ENCODE data around the gene UIMC1.
"Not testable (repeated sequence)": the region's sequence is repeated elsewhere in the genome, so short reads cannot be mapped to it uniquely, and the experiment has no call there.

Gene UIMC1

GRCh38 chr5:177005619-177006264 lies 837 bp downstream of the UIMC1 start:
- peak; percentile 31 for DNase-seq (ENCODE audit: low read depth)

DNA sequence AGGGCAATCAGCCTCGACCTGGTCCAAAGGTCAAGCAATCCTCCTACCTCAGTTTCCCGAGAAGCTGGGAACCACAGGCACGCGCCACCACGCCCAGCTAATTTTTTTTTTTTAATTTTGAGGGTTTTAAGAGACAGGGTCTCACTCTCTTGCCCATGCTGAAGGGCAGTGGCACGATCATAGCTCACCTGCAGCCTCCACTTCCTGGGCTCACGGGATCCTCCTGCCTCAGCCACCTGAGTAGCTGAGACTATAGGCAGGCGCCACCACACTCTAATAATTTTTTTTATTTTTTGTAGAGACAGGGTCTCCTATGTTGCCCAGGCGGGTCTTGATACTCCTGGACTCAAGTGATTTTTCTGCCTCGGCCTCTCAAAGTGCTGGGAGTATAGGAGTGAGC lies 1.6 kb downstream of the UIMC1 start:
- DNase-seq (ENCODE audit: low read depth) = no peak

DNA sequence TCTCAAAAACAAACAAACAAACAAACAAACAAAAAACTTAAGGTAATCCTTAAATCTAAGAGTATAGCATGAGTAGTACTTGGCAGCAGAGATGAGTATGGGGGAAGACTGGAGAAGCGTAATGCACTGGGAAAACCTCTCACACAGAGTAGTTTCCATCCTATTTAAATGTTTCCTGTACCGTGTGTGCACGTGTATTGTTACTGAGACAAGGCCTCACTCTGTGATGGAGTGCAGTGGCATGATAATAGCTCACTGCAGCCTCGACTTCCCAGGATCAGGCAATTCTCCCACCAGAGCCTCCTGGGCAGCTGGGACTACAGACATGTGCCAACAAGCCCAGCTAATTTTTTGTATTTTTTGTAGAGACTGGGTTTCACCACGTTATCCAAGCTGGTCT lies 2.9 kb downstream of the UIMC1 start:
- DNase-seq (ENCODE audit: low read depth) = no peak

GRCh38 chr5:176999526-176999925 lies 7.1 kb downstream of the UIMC1 start:
- DNase-seq (ENCODE audit: low read depth) = not testable (repeated sequence)

GRCh38 chr5:176998828-176999227 lies 7.8 kb downstream of the UIMC1 start:
- no peak for DNase-seq (ENCODE audit: low read depth)

- DNase-seq (ENCODE audit: low read depth) = no peak
Observed at GRCh38 chr5:176996780-176997179, 9.8 kb downstream of the UIMC1 start.

DNA sequence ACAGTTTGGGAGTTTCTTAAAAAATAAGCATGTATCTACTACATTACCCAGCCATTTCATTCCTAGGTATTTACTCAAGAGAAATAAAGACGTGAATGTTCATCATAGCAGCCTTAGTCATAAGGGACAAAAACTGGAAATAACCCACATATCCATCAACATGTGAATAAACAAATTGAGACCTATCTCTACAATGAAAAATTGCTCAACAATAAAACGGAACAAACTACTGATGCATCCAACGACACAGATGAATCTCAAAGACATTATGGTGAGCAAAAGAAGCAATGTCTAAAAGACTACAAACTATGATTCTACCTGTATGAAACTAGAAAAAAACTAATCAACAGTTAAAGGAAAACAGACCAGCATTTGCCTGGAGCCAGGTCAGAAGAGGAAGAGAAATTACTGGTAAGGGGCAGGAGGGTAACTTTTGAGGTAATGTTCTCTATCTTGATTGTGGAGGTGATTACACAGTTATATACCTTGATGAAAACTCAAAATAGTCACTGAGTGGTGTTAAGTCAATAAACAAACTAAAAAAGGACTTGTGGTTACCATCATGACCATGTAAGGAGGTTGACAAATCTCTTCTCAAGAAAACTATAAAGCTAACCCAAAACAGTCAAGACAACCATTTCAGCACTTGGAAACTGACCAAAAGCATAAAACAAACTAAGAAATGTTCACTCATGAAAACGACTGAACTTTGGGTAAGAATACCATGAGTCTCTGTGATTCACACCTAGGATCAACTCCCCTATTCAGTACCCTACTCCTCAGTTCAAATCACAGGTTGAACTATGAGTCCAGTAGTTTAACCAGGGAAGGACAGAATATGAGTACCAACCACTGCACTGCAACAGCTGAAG lies 10.4 kb downstream of the UIMC1 start:
- no peak for DNase-seq (ENCODE audit: low read depth)

- no peak for DNase-seq (ENCODE audit: low read depth)
Observed at GRCh38 chr5:176995122-176995490, 11.5 kb downstream of the UIMC1 start.

- DNase-seq (ENCODE audit: low read depth) = no peak
Observed at GRCh38 chr5:176994460-176995121, 12.0 kb downstream of the UIMC1 start.

GRCh38 chr5:176993081-176993480 lies 13.5 kb downstream of the UIMC1 start:
- not testable (repeated sequence) for DNase-seq (ENCODE audit: low read depth)

DNA sequence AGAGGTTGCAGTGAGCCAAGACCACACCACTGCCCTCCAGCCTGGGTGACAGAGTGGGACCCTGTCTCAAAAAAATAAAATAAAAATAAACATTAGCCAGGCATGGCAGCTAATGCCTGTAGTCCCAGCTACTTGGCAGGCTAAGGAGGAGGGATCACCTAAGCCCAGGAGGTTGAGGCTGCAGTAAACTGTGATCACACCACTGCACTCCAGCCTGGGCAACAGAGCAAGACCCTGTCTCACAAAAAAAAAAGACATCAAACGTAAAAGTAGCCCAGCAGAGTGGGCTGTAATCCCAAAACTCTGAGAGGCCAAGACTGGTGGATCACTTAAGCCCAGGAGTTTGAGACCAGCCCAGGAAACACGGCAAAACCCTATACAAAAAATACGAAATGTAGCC lies 19.0 kb downstream of the UIMC1 start:
- no peak for DNase-seq (ENCODE audit: low read depth)

- DNase-seq (ENCODE audit: low read depth) = no peak
Observed at GRCh38 chr5:176986280-176986679, 20.3 kb downstream of the UIMC1 start.

DNA sequence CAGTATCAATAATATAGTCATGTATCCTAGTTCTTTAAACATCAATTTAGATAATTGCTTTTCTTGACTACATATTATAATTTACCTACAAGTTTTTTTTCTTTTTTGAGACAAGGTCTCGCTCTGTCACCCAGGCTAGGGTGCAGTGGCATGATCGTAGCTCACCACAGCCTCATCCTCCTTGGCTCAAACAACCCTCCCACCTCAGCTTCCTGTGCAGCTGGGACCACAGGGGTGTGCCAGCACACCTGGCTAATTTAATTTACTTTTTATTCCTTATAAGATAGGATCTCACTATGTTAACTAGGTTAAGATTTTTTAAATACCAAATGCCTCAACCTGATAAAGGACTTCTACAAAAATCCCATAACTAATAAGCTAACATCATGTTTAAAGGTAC lies 21.1 kb downstream of the UIMC1 start:
- no peak for DNase-seq (ENCODE audit: low read depth)

DNA sequence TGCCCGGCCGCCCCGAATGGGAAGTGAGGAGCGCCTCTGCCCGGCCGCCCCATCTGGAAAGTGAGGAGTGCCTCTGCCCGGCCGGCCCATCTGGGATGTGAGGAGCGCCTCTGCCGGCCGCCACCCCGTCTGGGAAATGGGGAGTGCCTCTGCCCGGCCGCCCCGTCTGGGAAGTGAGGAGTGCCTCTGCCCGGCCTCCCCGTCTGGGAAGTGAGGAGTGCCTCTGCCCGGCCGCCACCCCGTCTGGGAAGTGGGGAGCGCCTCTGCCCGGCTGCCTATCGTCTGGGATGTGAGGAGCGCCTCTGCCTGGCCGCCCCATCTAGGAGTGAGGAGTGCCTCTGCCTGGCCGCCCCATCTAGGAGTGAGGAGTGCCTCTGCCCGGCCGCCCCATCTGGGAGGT lies 22.4 kb downstream of the UIMC1 start:
- DNase-seq (ENCODE audit: low read depth) = not testable (repeated sequence)

- DNase-seq (ENCODE audit: low read depth) = not testable (repeated sequence)
Observed at GRCh38 chr5:176983593-176983992, 23.0 kb downstream of the UIMC1 start.

GRCh38 chr5:176983112-176983511 lies 23.5 kb downstream of the UIMC1 start:
- not testable (repeated sequence) for DNase-seq (ENCODE audit: low read depth)

- no peak for DNase-seq (ENCODE audit: low read depth)
Observed at GRCh38 chr5:176980818-176981217, 25.8 kb downstream of the UIMC1 start.

DNA sequence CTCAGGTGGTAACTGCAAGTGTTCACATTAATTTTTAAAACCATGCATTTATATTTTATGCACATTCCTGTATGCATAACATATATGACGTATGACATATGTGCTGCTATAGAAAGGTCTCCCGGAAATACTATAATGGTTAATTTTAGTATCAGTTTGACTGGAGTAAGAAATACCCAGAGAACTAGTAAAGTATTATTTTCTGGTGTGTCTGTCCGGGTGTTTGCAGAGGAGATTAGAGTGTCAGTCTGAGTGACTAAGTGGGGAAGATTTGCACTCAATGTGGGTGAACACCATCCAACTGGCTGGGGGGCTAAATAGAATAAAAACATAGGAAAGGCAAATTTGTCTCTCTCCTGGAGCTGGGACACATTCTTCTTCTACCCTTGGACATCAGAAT lies 26.9 kb downstream of the UIMC1 start:
- DNase-seq (ENCODE audit: low read depth) = no peak

DNA sequence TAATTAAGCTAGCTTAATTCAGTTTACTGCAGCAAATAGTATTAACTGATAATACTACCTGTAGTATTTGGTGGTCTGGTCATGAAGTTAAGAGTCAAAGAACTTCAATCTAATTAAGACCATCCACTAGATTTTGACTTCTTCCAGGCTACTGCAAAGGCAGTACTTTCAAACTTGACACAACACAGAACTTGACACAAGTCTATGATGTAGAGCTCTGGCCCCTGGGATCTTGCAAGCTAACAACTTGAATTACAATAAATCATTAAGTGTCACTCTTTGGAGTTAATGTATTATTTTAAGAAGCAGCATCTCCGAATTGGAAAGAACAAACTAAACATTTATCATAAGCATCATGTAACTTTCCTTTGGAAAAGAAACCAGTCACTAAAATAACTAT lies 40.9 kb downstream of the UIMC1 start:
- no peak for DNase-seq (ENCODE audit: low read depth)

DNA sequence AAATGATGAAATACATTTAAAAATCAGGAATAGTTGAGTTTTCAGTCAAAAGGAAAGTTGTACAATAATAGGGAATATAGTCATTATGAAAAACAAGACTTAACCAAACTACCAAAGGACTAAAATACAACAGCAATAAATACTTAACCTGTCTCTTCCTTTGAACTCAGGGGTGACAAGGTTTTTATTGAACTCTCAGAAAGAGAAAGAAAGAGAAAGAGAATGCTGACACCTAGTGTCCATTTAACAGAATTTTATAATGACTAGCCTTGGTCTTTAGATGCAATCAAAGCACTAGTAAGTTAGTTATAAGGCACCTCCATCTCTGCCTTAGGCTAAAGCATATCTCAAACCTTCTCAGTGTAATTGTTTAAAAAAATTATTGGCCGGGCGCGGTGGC lies 47.5 kb downstream of the UIMC1 start:
- no peak for DNase-seq (ENCODE audit: low read depth)

DNA sequence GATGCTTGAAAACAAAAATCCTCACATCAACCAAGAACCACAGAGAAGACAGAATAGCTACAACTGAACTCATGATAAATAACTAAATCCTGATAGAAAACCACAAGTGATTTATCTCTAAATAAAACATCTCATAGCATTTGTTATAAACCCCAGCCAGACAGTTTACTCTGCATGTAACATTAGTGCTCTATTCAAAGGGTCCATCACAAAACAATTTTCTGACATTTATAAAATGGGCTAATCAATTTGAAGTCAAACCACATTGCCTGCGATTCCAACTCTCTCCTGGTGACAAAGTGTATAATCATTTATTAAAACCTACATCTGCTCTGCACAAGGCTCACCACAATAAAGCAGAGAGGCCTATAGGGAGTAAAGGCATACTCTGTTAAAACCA lies 49.8 kb downstream of the UIMC1 start:
- DNase-seq (ENCODE audit: low read depth) = no peak

DNA sequence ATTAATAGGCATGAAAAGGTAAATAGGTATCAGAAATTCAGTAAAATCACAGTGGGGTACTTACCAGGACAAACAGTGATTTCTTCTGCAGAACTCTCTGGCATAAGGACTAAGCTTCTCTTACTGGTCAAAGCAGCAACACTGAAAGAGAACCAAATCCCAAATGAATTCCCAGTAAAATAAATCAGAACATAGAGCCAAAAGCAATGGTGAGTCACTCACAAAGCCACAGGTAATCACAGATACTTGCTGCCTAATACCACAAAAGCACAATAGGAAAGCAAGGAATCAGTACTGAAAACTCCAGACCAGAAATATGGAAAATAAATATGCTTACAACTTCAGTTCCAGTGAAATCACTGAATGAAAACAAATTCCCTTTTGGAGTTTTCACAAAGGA lies 50.7 kb downstream of the UIMC1 start:
- DNase-seq (ENCODE audit: low read depth) = no peak

- DNase-seq (ENCODE audit: low read depth) = no peak
Observed at GRCh38 chr5:176954050-176954449, 52.5 kb downstream of the UIMC1 start.

All from stimulated activated CD8-positive, alpha-beta memory T cell treated with anti-CD3 and anti-CD28 coated beads, Interleukin-15, amount 100 ng/mL, for 24 hours (primary cell).